ENCODE measurements around the gene PCBD1.

DNA sequence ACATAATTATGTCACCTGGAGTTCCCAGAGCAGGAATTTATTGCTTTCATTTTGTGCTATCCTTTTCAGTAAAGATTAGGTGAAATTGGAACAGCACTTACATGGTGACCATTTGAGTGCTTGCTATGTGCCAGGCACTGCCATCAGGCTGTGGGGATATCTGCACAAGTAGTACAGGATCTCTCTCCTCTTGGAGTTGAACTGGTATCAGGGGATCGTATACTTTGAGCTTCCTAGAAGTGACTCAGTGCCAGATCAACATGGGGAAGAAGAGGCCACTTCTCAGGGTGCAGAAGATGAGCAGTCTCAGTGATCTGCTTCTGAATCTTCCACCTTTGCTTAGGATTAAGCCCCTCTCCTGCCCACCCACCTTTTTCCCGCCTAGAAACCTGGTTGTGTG, 43.1 kb downstream of the PCBD1 start:
- TF ChIP-seq, protein P1, sequence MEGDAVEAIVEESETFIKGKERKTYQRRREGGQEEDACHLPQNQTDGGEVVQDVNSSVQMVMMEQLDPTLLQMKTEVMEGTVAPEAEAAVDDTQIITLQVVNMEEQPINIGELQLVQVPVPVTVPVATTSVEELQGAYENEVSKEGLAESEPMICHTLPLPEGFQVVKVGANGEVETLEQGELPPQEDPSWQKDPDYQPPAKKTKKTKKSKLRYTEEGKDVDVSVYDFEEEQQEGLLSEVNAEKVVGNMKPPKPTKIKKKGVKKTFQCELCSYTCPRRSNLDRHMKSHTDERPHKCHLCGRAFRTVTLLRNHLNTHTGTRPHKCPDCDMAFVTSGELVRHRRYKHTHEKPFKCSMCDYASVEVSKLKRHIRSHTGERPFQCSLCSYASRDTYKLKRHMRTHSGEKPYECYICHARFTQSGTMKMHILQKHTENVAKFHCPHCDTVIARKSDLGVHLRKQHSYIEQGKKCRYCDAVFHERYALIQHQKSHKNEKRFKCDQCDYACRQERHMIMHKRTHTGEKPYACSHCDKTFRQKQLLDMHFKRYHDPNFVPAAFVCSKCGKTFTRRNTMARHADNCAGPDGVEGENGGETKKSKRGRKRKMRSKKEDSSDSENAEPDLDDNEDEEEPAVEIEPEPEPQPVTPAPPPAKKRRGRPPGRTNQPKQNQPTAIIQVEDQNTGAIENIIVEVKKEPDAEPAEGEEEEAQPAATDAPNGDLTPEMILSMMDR (IDR thresholded peaks at IDR 0.05) = no peak
- no peak for TF ChIP-seq ZFX (IDR thresholded peaks at IDR 0.05; ENCODE audit: borderline replicate concordance)

Measured in 22Rv1 (cell line).